Hepatocyte (in vitro differentiated cells): ENCODE data around the gene PRELP.

ENCODE experiments used
- EZH2phosphoT487 ChIP-seq: fragments of 200-600 bp; sonication (generic); IDR thresholded peaks from one replicate; pipeline ENCODE4 v1.6.1; 2018; ENCODE audit warnings: antibody characterized with exemption, mild to moderate bottlenecking, low read depth, moderate library complexity; ENCODE audit not compliant: unreplicated experiment, severe bottlenecking
- TF ChIP-seq, protein P1 (sequence below): fragments of 200-600 bp; sonication (generic); IDR thresholded peaks from 2 replicates; pipeline ENCODE4 v1.5.1; 2016; ENCODE audit warnings: antibody characterized with exemption, mild to moderate bottlenecking; ENCODE audit not compliant: poor library complexity

DNA sequence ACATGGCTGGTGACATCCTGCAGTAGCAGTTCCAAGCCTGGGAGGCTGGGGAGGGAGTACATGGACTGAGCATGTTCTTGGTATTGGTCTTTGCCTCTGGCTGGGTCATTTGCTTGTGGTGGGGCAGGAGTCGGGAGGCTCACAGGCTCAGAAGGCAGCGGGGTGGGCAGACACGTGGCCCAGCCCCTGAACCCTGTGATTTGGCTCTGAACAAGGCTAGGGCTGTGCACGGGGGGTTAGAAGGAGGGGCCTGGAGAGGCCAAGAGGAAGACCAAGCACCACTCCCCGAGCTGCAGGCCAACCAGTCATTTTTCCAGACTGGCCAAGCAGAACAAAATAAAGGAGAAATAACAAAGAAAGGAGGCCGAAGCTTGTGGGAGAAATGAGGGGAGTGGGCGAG lies 9.7 kb upstream of the PRELP start:
- TF ChIP-seq, protein P1, sequence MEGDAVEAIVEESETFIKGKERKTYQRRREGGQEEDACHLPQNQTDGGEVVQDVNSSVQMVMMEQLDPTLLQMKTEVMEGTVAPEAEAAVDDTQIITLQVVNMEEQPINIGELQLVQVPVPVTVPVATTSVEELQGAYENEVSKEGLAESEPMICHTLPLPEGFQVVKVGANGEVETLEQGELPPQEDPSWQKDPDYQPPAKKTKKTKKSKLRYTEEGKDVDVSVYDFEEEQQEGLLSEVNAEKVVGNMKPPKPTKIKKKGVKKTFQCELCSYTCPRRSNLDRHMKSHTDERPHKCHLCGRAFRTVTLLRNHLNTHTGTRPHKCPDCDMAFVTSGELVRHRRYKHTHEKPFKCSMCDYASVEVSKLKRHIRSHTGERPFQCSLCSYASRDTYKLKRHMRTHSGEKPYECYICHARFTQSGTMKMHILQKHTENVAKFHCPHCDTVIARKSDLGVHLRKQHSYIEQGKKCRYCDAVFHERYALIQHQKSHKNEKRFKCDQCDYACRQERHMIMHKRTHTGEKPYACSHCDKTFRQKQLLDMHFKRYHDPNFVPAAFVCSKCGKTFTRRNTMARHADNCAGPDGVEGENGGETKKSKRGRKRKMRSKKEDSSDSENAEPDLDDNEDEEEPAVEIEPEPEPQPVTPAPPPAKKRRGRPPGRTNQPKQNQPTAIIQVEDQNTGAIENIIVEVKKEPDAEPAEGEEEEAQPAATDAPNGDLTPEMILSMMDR, result no peak
- TF ChIP-seq EZH2phosphoT487, result no peak
